Renal cortical epithelial cell (primary cell): ENCODE measurements around the gene IL19. TPM values are rescaled to one million over a fixed set of nuclear protein-coding genes. Genes with fewer than 3 reads are reported as not detected.
A peak's percentile ranks its signal among the peaks of the same experiment; 100 is the strongest.
"Not testable (repeated sequence)": the region's sequence is repeated elsewhere in the genome, so short reads cannot be mapped to it uniquely, and the experiment has no call there.

Experiments
- DNase-seq: peaks from one replicate; pipeline ENCODE4 v3.0.0-alpha.2; 2011; ENCODE audit warnings: low read depth
- total RNA-seq: library from RNA; depleted of rRNA; stranded (reverse); fragments of >200 nt; gene quantifications from 2 replicates; pipeline ENCODE4 v1.2.3, GENCODE V29; 2014

IL19 gene
- total RNA-seq, 1 donor from 2014 or later, result not detected

- peak; percentile 62 for DNase-seq
Observed at GRCh38 chr1:206833106-206833680, 62.6 kb downstream of the IL19 start.

- no peak for DNase-seq
Observed at GRCh38 chr1:206833801-206834200, 63.2 kb downstream of the IL19 start.

- DNase-seq, result no peak
Observed at GRCh38 chr1:206834217-206834616, 63.6 kb downstream of the IL19 start.

GRCh38 chr1:206834711-206835110 is 64.1 kb downstream of the IL19 start:
- DNase-seq, result no peak

- no peak for DNase-seq
Observed at GRCh38 chr1:206835186-206835585, 64.6 kb downstream of the IL19 start.

- DNase-seq, result no peak
Observed at GRCh38 chr1:206836111-206836510, 65.5 kb downstream of the IL19 start.

- DNase-seq, result no peak
Observed at GRCh38 chr1:206839006-206839560, 68.5 kb downstream of the IL19 start.

- no peak for DNase-seq
Observed at GRCh38 chr1:206839857-206840256, 69.3 kb downstream of the IL19 start.

- no peak for DNase-seq
Observed at GRCh38 chr1:206841609-206842323, 71.2 kb downstream of the IL19 start.

- no peak for DNase-seq
Observed at GRCh38 chr1:206842854-206843253, 72.3 kb downstream of the IL19 start.

- no peak for DNase-seq
Observed at GRCh38 chr1:206843626-206844025, 73.1 kb downstream of the IL19 start.

GRCh38 chr1:206846487-206846886 is 75.9 kb downstream of the IL19 start:
- DNase-seq, result no peak

- no peak for DNase-seq
Observed at GRCh38 chr1:206847337-206847834, 76.8 kb downstream of the IL19 start.

- DNase-seq, result no peak
Observed at GRCh38 chr1:206847946-206848345, 77.4 kb downstream of the IL19 start.

- DNase-seq, result no peak
Observed at GRCh38 chr1:206850401-206850800, 79.8 kb downstream of the IL19 start.

GRCh38 chr1:206851341-206852010 is 80.9 kb downstream of the IL19 start:
- DNase-seq, result peak; percentile 28

GRCh38 chr1:206852662-206853061 is 82.1 kb downstream of the IL19 start:
- DNase-seq, result not testable (repeated sequence)

GRCh38 chr1:206853696-206854095 is 83.1 kb downstream of the IL19 start:
- not testable (repeated sequence) for DNase-seq

- DNase-seq, result no peak
Observed at GRCh38 chr1:206854401-206855129, 84.0 kb downstream of the IL19 start.

GRCh38 chr1:206855859-206856258 is 85.3 kb downstream of the IL19 start:
- no peak for DNase-seq

- DNase-seq, result no peak
Observed at GRCh38 chr1:206856674-206857464, 86.3 kb downstream of the IL19 start.
